ENCODE measurements around the gene CHST7.

CHST7 gene

GRCh38 chrX:46577221-46578005, 3.8 kb downstream of the CHST7 start:
- H3K27me3 ChIP-seq (ENCODE audit: low read length) = no peaks in the 10 kb centered on the region
- H3K27ac ChIP-seq (ENCODE audit: low read depth, low read length) = no peak overlapping the region
- TF ChIP-seq CTCF (IDR thresholded peaks at IDR 0.05; ENCODE audit: insufficient read depth, low read length, poor library complexity, severe bottlenecking) (no peak), EZH2phosphoT487 (conservative IDR thresholded peaks at IDR 0.05; ENCODE audit: low read length) (no peak)
- H2AFZ ChIP-seq (ENCODE audit: low read depth, low read length, severe bottlenecking) = no peak overlapping the region
- no peak overlapping the region for H3K4me2 ChIP-seq (ENCODE audit: low read depth, low read length, poor library complexity, severe bottlenecking)
- H3K36me3 ChIP-seq (ENCODE audit: low read length) = no peaks in the 10 kb centered on the region
- no peaks in the 10 kb centered on the region for H3K9me3 ChIP-seq (ENCODE audit: insufficient read depth, low read length)
- no peak overlapping the region for H3K9ac ChIP-seq (ENCODE audit: low read length)
- peaks cover 5% of the 10 kb centered on the region; the same call in 1 of the 2 replicates for H3F3A ChIP-seq (ENCODE audit: insufficient read depth)
- H3K9me2 ChIP-seq (replicated peaks; ENCODE audit: insufficient read depth, low read length) = no peaks in the 10 kb centered on the region
- H3K79me2 ChIP-seq (ENCODE audit: insufficient read depth, low read length) = no peaks in the 10 kb centered on the region
- H3K4me3 ChIP-seq (ENCODE audit: insufficient read depth, low read length, poor library complexity, severe bottlenecking) = no peak overlapping the region
- no peaks in the 10 kb centered on the region for H4K20me1 ChIP-seq (ENCODE audit: low read depth, low read length)

- H4K20me1 ChIP-seq (ENCODE audit: low read depth, low read length) = no peaks in the 10 kb centered on the region
- H3K27ac ChIP-seq (ENCODE audit: low read depth, low read length) = no peak overlapping the region
- no peaks in the 10 kb centered on the region for H3K9me2 ChIP-seq (replicated peaks; ENCODE audit: insufficient read depth, low read length)
- H3F3A ChIP-seq (ENCODE audit: insufficient read depth) = no peaks in the 10 kb centered on the region
- no peaks in the 10 kb centered on the region for H3K27me3 ChIP-seq (ENCODE audit: low read length)
- H3K4me2 ChIP-seq (ENCODE audit: low read depth, low read length, poor library complexity, severe bottlenecking) = no peak overlapping the region
- no peaks in the 10 kb centered on the region for H3K79me2 ChIP-seq (ENCODE audit: insufficient read depth, low read length)
- H3K36me3 ChIP-seq (ENCODE audit: low read length) = no peaks in the 10 kb centered on the region
- H3K9me3 ChIP-seq (ENCODE audit: insufficient read depth, low read length) = no peaks in the 10 kb centered on the region
- no peak for TF ChIP-seq EZH2phosphoT487 (conservative IDR thresholded peaks at IDR 0.05; ENCODE audit: low read length)
- TF ChIP-seq CTCF (IDR thresholded peaks at IDR 0.05; ENCODE audit: insufficient read depth, low read length, poor library complexity, severe bottlenecking) = no peak
- no peak overlapping the region for H3K9ac ChIP-seq (ENCODE audit: low read length)
- no peak overlapping the region for H2AFZ ChIP-seq (ENCODE audit: low read depth, low read length, severe bottlenecking)
- no peak overlapping the region for H3K4me3 ChIP-seq (ENCODE audit: insufficient read depth, low read length, poor library complexity, severe bottlenecking)
These were observed 5.7 kb downstream of the CHST7 start for GRCh38 chrX:46579250-46579649.

GRCh38 chrX:46580613-46581012, 7.0 kb downstream of the CHST7 start:
- no peak overlapping the region for H3K27ac ChIP-seq (ENCODE audit: low read depth, low read length)

More at GRCh38 chrX:46580613-46581012, 7.0 kb downstream of the CHST7 start:
- H3K9ac ChIP-seq (ENCODE audit: low read length) = no peak overlapping the region
- no peak overlapping the region for H3K4me3 ChIP-seq (ENCODE audit: insufficient read depth, low read length, poor library complexity, severe bottlenecking)
- no peaks in the 10 kb centered on the region for H3K79me2 ChIP-seq (ENCODE audit: insufficient read depth, low read length)
- no peaks in the 10 kb centered on the region for H3K36me3 ChIP-seq (ENCODE audit: low read length)
- no peaks in the 10 kb centered on the region for H3K9me2 ChIP-seq (replicated peaks; ENCODE audit: insufficient read depth, low read length)
- H3K4me2 ChIP-seq (ENCODE audit: low read depth, low read length, poor library complexity, severe bottlenecking) = no peak overlapping the region
- no peaks in the 10 kb centered on the region for H3K27me3 ChIP-seq (ENCODE audit: low read length)
- no peaks in the 10 kb centered on the region for H3F3A ChIP-seq (ENCODE audit: insufficient read depth)
- H2AFZ ChIP-seq (ENCODE audit: low read depth, low read length, severe bottlenecking) = no peak overlapping the region
- TF ChIP-seq CTCF (IDR thresholded peaks at IDR 0.05; ENCODE audit: insufficient read depth, low read length, poor library complexity, severe bottlenecking) = no peak
- TF ChIP-seq EZH2phosphoT487 (conservative IDR thresholded peaks at IDR 0.05; ENCODE audit: low read length) = no peak
- H3K9me3 ChIP-seq (ENCODE audit: insufficient read depth, low read length) = no peaks in the 10 kb centered on the region
- no peaks in the 10 kb centered on the region for H4K20me1 ChIP-seq (ENCODE audit: low read depth, low read length)

Data from SU-DHL-6 (cell line).